Cortex of kidney (tissue), 1 donor: ENCODE data around the gene ENPP3.

ENCODE experiments used
- DNase-seq: peaks from one replicate; lab custom pipeline; 2025; lab: John Stamatoyannopoulos, UW

ENPP3 gene

GRCh38 chr6:131636880-131637792 is at the start of gene ENPP3:
TSS of gene ENPP3 (plus strand) at chr6:131637302. CDS start at chr6:131637385, 83 bp downstream.
- no peak for DNase-seq

DNA sequence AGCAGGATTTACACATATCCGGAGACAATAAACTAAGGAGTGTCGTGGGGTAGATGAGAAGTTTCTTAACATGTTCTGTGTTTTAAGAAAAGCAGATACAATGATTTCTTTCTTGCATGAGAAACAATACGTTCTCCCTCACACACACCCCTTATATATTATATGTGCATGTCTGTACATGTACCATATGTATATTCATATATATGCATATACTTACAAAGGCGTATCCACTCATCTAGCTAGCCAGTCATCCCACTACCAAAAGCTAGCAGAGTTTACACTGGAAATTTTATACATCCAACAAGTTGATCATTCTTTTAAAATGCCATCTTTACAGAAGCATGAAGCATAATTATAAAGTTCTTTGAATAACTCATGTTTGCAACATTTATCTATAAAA is 49.2 kb upstream of the ENPP3 start:
- DNase-seq, result no peak

GRCh38 chr6:131588643-131589042 is 48.5 kb upstream of the ENPP3 start:
- DNase-seq, result no peak

DNA sequence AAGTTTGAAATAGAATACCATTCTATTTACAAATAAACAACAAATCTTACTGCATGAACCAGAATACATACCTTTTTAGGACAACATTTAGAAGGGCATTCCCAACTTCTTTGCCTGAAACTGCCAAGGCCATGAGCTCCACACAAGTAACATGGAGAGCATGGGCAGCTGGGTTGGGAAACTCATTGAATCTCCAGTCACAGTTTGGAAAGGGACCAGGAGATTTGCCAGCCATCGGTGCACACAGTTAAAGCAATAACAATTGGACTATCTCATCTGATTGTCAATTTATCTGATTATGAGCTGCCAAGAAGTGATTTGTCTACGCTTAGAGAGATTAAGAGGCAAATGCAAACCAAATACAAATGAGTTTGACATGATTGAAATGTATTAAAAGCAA is 44.2 kb upstream of the ENPP3 start:
- no peak for DNase-seq

- DNase-seq, result no peak
Measured at GRCh38 chr6:131594074-131594473, 43.0 kb upstream of the ENPP3 start.

GRCh38 chr6:131597446-131597845 is 39.7 kb upstream of the ENPP3 start:
- no peak for DNase-seq

DNA sequence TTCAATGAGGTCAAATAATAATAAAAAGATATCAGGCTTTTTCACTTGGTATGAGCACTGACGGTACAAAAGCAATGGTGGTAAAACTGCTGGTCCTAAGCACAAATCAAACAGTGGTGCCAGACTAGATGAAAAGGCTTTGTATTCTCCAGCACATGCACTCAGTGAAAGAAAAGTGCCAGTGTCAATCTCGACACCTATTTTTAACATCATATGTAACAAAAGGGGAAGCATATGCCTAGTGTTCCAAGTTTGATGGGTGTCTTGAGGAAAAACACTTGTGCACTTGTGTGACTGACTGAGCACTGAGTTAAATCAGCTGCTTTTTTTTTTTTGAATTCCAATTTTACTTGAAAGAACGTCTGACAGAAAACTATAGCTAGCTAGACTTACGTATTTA is 36.4 kb upstream of the ENPP3 start:
- no peak for DNase-seq

GRCh38 chr6:131602781-131603312 is 34.3 kb upstream of the ENPP3 start:
- no peak for DNase-seq

- DNase-seq, result no peak
Measured at GRCh38 chr6:131613296-131613925, 23.7 kb upstream of the ENPP3 start.

DNA sequence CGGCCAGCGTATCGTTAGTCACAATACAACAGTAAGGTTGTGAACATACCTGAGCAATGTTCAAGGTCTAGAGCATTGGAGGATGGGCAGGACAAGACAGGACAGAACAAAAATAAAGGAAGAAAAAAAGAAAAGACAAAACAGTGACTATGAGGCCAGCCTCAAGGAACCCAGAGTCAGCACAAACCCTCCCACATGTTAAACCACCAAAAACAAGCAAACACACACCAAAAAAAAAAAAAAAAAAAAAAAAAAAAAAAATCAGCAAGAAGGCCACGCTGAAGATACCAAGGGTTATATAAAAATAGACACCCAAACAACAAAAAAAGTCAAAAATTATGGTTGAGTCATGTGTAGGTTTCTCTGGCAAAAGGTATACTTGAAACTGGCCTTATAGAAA is 21.8 kb upstream of the ENPP3 start:
- no peak for DNase-seq

DNA sequence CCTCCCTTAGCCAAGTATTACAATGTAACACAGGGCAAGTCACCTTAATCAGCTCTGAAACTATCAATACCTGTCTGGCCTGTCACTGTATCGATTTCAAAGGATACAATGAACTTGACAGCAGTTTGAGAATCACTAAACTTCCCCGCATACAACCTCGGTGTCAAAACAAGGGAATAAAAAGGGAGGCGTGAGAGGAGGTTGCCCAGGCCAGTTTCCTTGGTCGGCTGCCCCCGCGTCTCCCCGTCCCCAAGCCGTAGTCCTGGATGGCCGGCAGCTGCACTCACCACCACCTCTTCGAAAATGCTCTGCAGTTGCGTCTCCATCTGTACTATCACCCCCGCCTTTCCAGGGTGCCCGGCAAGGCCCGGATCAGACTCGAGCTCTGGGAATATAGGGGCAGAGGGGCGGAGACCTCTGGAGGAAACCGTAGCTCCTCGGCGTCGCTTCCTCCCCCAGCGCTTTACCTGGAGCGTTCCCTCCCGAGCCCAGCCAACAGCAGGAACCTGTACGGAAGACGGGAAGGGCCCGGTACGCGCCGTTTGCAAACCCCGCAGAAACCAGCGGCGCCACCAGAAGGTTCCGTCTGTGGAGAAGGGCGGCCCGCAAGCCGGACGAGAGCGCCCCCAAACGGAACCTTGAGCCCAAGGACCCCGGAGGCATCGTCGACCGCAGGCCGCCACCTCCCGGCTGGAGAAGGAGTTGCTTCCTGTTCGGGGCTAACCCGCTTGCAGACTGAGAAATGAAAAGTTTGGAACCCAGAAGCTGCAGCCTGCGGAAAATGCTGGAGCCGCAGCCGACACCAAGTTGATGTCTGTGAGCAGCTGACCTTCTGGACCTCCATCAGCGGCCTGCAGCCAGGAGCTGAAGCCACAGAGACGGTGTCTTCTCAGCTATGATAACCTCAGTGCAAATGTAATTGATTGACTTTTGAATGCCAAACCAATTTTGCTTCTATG is 9.1 kb upstream of the ENPP3 start, which contains the start of gene MED23:
TSS of gene MED23 (minus strand) at position 519 of the 959 bp plus-strand sequence. CDS start at position 326, 193 bp downstream.
- DNase-seq, result peak; percentile 94

DNA sequence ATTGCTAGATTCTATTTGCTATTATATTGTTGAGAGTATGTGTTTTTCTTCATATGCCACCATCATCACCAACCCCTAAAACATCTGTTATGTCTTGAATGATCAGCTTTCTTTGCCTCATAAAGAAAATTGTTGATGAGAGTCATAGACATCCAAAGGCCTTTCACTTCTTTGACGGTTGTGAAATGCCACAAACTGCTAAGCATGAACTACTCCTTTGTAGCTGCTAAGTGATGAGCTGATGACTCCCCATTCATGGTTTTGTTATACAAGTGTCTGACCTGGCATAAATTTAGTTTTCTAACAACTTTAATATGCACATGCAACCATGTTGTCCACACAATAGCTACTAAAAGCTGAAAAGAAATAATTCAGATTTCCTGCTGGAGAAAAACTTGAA is 8.4 kb upstream of the ENPP3 start:
- DNase-seq, result no peak

- no peak for DNase-seq
Measured at GRCh38 chr6:131629651-131630050, 7.5 kb upstream of the ENPP3 start.

DNA sequence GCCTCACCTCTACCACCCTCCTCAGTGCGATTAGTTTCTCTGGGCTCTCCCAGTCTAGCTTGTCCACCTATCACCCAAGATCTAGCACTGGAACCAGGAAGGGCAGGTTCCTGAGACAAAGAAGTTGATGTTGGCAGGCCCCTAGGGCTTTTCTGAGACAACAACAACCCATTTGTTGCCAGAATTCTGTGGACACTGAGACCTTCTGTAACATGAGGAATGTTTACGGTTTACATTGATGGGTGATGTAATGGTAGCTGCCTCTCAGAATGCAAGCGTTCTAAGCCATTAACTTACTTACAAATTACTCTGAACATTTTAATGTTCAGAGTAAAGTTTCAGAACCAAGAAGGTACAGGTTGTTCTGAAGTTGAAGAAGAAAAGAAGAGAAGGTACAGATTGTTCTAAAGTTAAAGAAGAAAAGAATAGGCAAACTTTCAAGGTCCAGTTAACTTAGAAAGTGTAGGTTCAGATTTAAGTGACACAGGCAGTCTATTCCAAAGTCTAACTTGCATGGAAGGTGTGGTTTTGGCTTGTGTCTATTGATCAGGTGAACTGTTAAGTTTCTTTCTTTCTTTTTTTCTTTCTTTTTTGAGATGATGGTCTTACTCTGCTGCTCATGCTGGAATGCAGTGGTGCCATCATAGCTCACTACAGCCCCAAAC is 5.3 kb upstream of the ENPP3 start:
- DNase-seq, result no peak

DNA sequence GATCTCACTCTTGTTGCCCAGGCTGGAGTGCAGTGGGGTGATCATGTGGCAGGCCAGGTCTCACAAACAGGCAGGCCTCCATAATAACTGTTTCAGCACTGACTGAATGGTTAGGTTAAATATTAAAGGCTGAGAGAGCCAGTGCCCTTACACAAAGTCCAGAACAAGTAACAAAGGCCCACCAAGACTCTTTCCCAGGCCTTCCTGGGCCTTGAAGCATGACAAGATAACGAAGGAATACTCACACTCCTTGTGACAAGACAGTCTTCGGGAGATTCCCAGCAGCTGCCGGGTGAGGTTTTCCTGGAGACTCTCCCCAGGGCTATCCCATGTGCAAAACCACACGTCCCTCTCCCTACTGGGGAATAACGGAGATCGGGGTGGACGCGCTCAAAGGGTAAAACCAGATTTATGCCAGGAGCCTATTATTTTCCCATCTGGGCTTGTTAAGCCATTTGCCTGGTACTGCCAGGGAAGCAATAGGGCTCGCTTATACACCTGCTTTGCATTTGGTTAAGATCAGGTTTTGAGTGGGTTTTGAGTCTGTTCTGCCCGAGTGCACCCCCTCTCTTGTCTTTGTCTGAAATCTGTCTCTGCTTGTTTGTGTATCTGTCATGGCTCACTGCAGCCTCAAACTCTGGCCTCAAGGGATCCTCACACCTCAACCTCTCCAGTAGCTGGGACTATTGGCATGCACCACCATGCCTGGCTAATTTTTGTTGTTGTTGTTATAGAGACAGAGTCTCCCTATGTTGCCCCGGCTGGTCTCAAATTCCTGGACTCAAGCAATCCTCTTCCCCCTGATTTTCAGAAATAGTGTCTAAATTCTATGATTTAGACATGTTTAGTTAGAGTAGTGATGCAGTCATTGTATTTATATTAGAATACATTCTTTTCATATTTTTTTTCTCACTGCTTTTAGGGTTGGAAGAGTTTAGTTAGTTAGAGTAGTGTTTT is 1.4 kb upstream of the ENPP3 start:
- DNase-seq, result no peak

DNA sequence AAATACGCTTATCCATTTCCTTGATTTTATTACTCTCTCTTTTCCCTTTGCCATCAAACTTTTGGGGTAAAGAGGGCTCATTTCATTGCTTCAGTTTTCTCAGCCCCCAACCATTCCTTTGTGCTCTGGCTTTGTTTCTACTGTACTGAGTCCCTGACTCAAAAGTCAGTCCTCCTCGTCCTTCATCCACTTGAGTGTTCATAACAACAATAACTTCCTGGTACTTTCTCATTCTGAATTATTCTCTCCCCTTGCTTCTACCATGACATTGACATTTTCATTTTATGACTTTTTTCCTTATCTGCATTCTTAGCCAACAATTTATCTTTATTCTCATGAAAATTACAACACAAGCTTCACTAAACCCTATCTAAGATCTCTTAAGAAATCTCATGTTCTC is 911 bp downstream of the ENPP3 start:
- no peak for DNase-seq

DNA sequence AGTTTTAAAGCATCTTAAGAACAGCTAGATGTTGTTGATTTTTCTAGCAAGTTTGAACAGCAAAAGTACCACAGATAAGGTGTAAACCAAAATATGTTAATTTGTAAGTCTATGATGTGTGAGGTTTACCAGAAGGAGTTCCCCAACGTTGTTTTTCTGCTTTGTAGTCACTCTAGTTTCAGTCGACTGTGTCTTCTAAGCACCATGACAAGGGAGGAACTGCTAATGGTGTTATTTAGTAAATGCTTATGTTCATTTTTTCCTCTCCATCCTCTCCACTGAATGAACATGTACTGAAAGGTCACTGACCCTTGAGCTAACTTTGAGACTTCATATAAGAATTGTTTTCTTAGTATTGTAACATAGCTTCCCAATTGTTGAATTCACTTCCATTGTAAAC is 3.0 kb downstream of the ENPP3 start:
- DNase-seq, result no peak

DNA sequence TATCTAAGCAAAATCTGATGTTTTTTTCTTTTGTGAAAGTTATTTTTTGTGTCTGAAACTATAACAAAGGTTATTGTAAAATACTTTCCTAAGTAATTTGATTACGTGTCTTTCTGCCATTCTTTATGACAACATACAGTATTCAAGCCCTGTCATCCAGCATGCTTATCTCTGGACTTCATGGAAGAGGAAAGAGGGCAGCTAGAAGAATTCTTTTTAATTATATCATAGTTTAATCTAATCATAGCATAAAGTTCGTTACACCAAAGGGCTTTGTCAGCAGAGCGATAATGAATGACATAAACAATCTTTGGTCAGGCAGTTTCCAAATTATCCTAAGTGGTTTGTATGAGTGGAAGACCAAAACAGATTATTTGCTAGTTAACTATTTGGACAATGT is 3.5 kb downstream of the ENPP3 start:
- no peak for DNase-seq

GRCh38 chr6:131641554-131641953 is 4.5 kb downstream of the ENPP3 start:
- no peak for DNase-seq

DNA sequence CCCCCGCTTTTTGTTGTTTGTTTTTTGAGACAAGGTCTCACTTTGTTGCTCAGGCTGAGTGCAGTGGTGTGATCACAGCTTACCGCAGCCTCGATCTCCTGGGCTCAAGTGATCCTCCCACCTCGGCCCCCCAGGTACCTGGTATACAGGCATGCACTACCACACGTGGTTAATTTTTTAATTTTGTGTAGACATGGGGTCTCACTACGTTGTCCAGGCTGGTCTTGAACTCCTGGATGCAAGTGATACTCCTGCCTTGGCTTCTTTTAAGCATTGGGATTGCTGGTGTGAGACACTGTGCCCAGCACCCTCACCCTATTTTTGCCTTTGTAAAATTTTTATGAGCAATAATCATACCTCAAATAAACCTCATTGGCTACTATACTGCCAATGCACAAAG is 5.5 kb downstream of the ENPP3 start:
- no peak for DNase-seq
